HepG2 (cell line): ENCODE data around the gene DNAJC7. TPM values are rescaled to one million over a fixed set of nuclear protein-coding genes. Genes with fewer than 3 reads are reported as not detected.

ENCODE experiments used
- DDIT3 ChIP-seq: sonication (generic); formaldehyde crosslinking; IDR thresholded peaks from 2 replicates; pipeline ENCODE4 v1.4.0; 2020; ENCODE audit warnings: mild to moderate bottlenecking, missing genetic modification reagents
- ELF1 ChIP-seq: sonication (generic); formaldehyde crosslinking; IDR thresholded peaks from 2 replicates; pipeline ENCODE4 v1.4.0; 2020; ENCODE audit warnings: missing genetic modification reagents
- GATAD1 ChIP-seq: IDR thresholded peaks from 2 replicates; pipeline ENCODE4 v1.6.1; 2016; ENCODE audit warnings: missing genetic modification reagents, missing compliant biosample characterization
- HDAC2 ChIP-seq: sonication (generic); formaldehyde crosslinking; IDR thresholded peaks from 2 replicates; pipeline ENCODE4 v1.4.0; 2020; ENCODE audit warnings: missing genetic modification reagents
- HNF4A ChIP-seq: sonication (generic); formaldehyde crosslinking; IDR thresholded peaks from 2 replicates; pipeline ENCODE4 v1.4.0; 2020; ENCODE audit warnings: missing genetic modification reagents
- KDM4B ChIP-seq: sonication (generic); formaldehyde crosslinking; IDR thresholded peaks from 2 replicates; pipeline ENCODE4 v1.4.0; 2020; ENCODE audit warnings: missing genetic modification reagents
- MAZ ChIP-seq, 2 experiments: sonication (generic) in 1 of 2; formaldehyde crosslinking in 1 of 2; IDR thresholded peaks; 2 replicates each; pipeline versions ENCODE4 v1.5.0 to v1.6.1; 2012 to 2020; ENCODE audit warnings: low read depth in 2 of 2, mild to moderate bottlenecking in 2 of 2, borderline replicate concordance in 1 of 2, improper control_type of control experiment in 1 of 2, low read length in 1 of 2, missing genetic modification reagents in 1 of 2, moderate library complexity in 1 of 2
- MIXL1 ChIP-seq: IDR thresholded peaks from 2 replicates; pipeline ENCODE4 v1.6.1; 2016
- NR2F6 ChIP-seq, 2 experiments: IDR thresholded peaks; 2 replicates each; pipeline ENCODE4 v1.6.1; 2016; ENCODE audit warnings: antibody characterized with exemption in 1 of 2, mild to moderate bottlenecking in 1 of 2
- RFX1 ChIP-seq: fragments of 450-650 bp; IDR thresholded peaks from 2 replicates; pipeline ENCODE4 v1.6.1; 2017
- SIX1 ChIP-seq: sonication (generic); formaldehyde crosslinking; IDR thresholded peaks from 2 replicates; pipeline ENCODE4 v1.4.0; 2020; ENCODE audit warnings: missing genetic modification reagents, borderline replicate concordance
- WIZ ChIP-seq: sonication (generic); formaldehyde crosslinking; IDR thresholded peaks from 2 replicates; pipeline ENCODE4 v1.5.1; 2020; ENCODE audit warnings: mild to moderate bottlenecking, missing genetic modification reagents
- ZBTB42 ChIP-seq: sonication (generic); formaldehyde crosslinking; IDR thresholded peaks from 2 replicates; pipeline ENCODE4 v1.5.0; 2020; ENCODE audit warnings: mild to moderate bottlenecking, missing genetic modification reagents
- ZC3H4 ChIP-seq: sonication (generic); formaldehyde crosslinking; IDR thresholded peaks from 2 replicates; pipeline ENCODE4 v1.4.0; 2020; ENCODE audit warnings: missing genetic modification reagents, borderline replicate concordance
- ZNF296 ChIP-seq: sonication (generic); formaldehyde crosslinking; conservative IDR thresholded peaks from 2 replicates; pipeline ENCODE4 v1.5.0; 2020; ENCODE audit warnings: mild to moderate bottlenecking, missing genetic modification reagents
- ZNF331 ChIP-seq: sonication (generic); formaldehyde crosslinking; IDR thresholded peaks from 2 replicates; pipeline ENCODE4 v1.4.0; 2020; ENCODE audit warnings: missing genetic modification reagents
- ZNF432 ChIP-seq: sonication (generic); formaldehyde crosslinking; IDR thresholded peaks from 2 replicates; pipeline ENCODE4 v1.5.0; 2020; ENCODE audit warnings: missing genetic modification reagents, mild to moderate bottlenecking, borderline replicate concordance
- ZNF496 ChIP-seq: sonication (generic); formaldehyde crosslinking; IDR thresholded peaks from 2 replicates; pipeline ENCODE4 v1.8.1; 2023; ENCODE audit warnings: mild to moderate bottlenecking, moderate library complexity, missing genetic modification reagents; ENCODE audit not compliant: insufficient replicate concordance
- ZNF720 ChIP-seq: sonication (generic); formaldehyde crosslinking; IDR thresholded peaks from 2 replicates; pipeline ENCODE4 v1.4.0; 2020; ENCODE audit warnings: missing genetic modification reagents
- ZZZ3 ChIP-seq: sonication (generic); formaldehyde crosslinking; IDR thresholded peaks from 2 replicates; pipeline ENCODE4 v1.4.0; 2020; ENCODE audit warnings: missing genetic modification reagents, mild to moderate bottlenecking, borderline replicate concordance
- polyA plus RNA-seq, 8 experiments: library from polyadenylated mRNA; depleted of rRNA in 3 of 8; stranded (reverse) in 7 of 8; unstranded in 1 of 8; fragments of >200 nt; fragmentation: Illumina TruSeq in 4 of 8; extraction: Trizol in 4 of 8; gene quantifications; 2 replicates each; pipeline versions ENCODE4 v1.2.1 to v1.2.3, GENCODE V29; 2011 to 2016; ENCODE audit warnings: low read depth in 4 of 8, missing spikeins in 1 of 8, mixed read lengths in 1 of 8; ENCODE audit not compliant: insufficient read depth in 1 of 8
- total RNA-seq, 5 experiments: library from RNA; depleted of rRNA; stranded (reverse); fragments of >200 nt; fragmentation: Illumina TruSeq; extraction: Trizol; gene quantifications; 2 replicates each; pipeline ENCODE4 v1.2.3, GENCODE V29; 2016; ENCODE audit warnings: low read depth in 1 of 5
- TF ChIP-seq, protein P1 (sequence below), 2 experiments: sonication (generic) in 1 of 2; formaldehyde crosslinking in 1 of 2; IDR thresholded peaks; 2 replicates each; pipeline versions ENCODE4 v1.6.1 to v1.9.0; 2014 to 2022; ENCODE audit warnings: antibody characterized with exemption in 1 of 2, borderline replicate concordance in 1 of 2, inconsistent platforms in 1 of 2, low read depth in 1 of 2, missing genetic modification reagents in 1 of 2
- TF ChIP-seq, protein P2 (sequence below): sonication (generic); formaldehyde crosslinking; IDR thresholded peaks from 2 replicates; pipeline ENCODE4 v1.5.0; 2020; ENCODE audit warnings: mild to moderate bottlenecking, missing genetic modification reagents, moderate library complexity

The DNAJC7 gene
- total and polyA plus RNA-seq, 2 of the 13 experiments (the other 11 are each of a cell fraction or from before 2014, with no cell fraction given): 47.7 to 132 TPM

GRCh38 chr17:41957031-41957868 lies 60.0 kb downstream of the DNAJC7 start (continued):
- TF ChIP-seq, protein P1, sequence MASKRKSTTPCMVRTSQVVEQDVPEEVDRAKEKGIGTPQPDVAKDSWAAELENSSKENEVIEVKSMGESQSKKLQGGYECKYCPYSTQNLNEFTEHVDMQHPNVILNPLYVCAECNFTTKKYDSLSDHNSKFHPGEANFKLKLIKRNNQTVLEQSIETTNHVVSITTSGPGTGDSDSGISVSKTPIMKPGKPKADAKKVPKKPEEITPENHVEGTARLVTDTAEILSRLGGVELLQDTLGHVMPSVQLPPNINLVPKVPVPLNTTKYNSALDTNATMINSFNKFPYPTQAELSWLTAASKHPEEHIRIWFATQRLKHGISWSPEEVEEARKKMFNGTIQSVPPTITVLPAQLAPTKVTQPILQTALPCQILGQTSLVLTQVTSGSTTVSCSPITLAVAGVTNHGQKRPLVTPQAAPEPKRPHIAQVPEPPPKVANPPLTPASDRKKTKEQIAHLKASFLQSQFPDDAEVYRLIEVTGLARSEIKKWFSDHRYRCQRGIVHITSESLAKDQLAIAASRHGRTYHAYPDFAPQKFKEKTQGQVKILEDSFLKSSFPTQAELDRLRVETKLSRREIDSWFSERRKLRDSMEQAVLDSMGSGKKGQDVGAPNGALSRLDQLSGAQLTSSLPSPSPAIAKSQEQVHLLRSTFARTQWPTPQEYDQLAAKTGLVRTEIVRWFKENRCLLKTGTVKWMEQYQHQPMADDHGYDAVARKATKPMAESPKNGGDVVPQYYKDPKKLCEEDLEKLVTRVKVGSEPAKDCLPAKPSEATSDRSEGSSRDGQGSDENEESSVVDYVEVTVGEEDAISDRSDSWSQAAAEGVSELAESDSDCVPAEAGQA (IDR thresholded peaks at IDR 0.05; ENCODE audit: low read depth): no peak
- TF ChIP-seq, protein P1 (CRISPR knock-in tag; IDR thresholded peaks at IDR 0.05; ENCODE audit: borderline replicate concordance): peak; percentile 87; the same call in 1 of the 2 replicates
- TF ChIP-seq MIXL1 (CRISPR knock-in tag): peak; percentile 45; the same call in 1 of the 2 replicates
- TF ChIP-seq DDIT3 (CRISPR knock-in tag): no peak
- TF ChIP-seq HNF4A (CRISPR knock-in tag): peak; percentile 71
- peak; percentile 66 for TF ChIP-seq ELF1 (CRISPR knock-in tag)
- TF ChIP-seq GATAD1: no peak
- TF ChIP-seq ZZZ3 (CRISPR knock-in tag): peak; percentile 20; the same call in 1 of the 2 replicates
- TF ChIP-seq RFX1: no peak
- no peak for TF ChIP-seq ZNF296 (CRISPR knock-in tag)
- no peak for TF ChIP-seq MAZ (IDR thresholded peaks at IDR 0.05; ENCODE audit: borderline replicate concordance, low read depth, low read length)
- no peak for TF ChIP-seq MAZ (CRISPR knock-in tag; IDR thresholded peaks at IDR 0.05; ENCODE audit: low read depth)
- TF ChIP-seq ZBTB42 (CRISPR knock-in tag): no peak
- TF ChIP-seq ZNF432: no peak
- TF ChIP-seq WIZ: no peak
- no peak; the same call in 1 of the 2 replicates for TF ChIP-seq NR2F6 (IDR thresholded peaks at IDR 0.05)
- TF ChIP-seq NR2F6 (CRISPR knock-in tag; IDR thresholded peaks at IDR 0.05): peak; percentile 32; the same call in 1 of the 2 replicates
- 0 out of 2 replicates have a peak, but pooled peaks have one; percentile 40 for TF ChIP-seq KDM4B
- no peak for TF ChIP-seq ZC3H4
- TF ChIP-seq, protein P2, sequence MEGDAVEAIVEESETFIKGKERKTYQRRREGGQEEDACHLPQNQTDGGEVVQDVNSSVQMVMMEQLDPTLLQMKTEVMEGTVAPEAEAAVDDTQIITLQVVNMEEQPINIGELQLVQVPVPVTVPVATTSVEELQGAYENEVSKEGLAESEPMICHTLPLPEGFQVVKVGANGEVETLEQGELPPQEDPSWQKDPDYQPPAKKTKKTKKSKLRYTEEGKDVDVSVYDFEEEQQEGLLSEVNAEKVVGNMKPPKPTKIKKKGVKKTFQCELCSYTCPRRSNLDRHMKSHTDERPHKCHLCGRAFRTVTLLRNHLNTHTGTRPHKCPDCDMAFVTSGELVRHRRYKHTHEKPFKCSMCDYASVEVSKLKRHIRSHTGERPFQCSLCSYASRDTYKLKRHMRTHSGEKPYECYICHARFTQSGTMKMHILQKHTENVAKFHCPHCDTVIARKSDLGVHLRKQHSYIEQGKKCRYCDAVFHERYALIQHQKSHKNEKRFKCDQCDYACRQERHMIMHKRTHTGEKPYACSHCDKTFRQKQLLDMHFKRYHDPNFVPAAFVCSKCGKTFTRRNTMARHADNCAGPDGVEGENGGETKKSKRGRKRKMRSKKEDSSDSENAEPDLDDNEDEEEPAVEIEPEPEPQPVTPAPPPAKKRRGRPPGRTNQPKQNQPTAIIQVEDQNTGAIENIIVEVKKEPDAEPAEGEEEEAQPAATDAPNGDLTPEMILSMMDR (CRISPR knock-in tag): peak; percentile 19; the same call in 1 of the 2 replicates
- no peak; the same call in 1 of the 2 replicates for TF ChIP-seq SIX1 (CRISPR knock-in tag)
- peak; percentile 50; the same call in 1 of the 2 replicates for TF ChIP-seq HDAC2
- TF ChIP-seq ZNF496: no peak
- TF ChIP-seq ZNF331 (CRISPR knock-in tag): peak; percentile 39; the same call in 1 of the 2 replicates
- no peak for TF ChIP-seq ZNF720 (CRISPR knock-in tag)
